Right hindlimb (tissue), 1 donor: ENCODE measurements around the gene SEPTIN14.
A peak's percentile ranks its signal among the peaks of the same experiment; 100 is the strongest.
"Not testable (repeated sequence)": the region's sequence is repeated elsewhere in the genome, so short reads cannot be mapped to it uniquely, and the experiment has no call there.

ENCODE experiments used
- DNase-seq: peaks from one replicate; pipeline ENCODE4 v3.0.0-alpha.2; 2018

SEPTIN14 gene

GRCh38 chr7:55862652-55863051 lies at the start of gene SEPTIN14:
TSS of gene SEPTIN14 (minus strand) at chr7:55862752. CDS start at chr7:55861996, 756 bp downstream.
- not testable (repeated sequence) for DNase-seq

GRCh38 chr7:55903985-55904759 lies 41.6 kb upstream of the SEPTIN14 start:
- DNase-seq, result no peak

- not testable (repeated sequence) for DNase-seq
These were observed 38.5 kb upstream of the SEPTIN14 start for GRCh38 chr7:55901059-55901458.

GRCh38 chr7:55898287-55898686 lies 35.7 kb upstream of the SEPTIN14 start:
- no peak for DNase-seq

- no peak for DNase-seq
These were observed 32.5 kb upstream of the SEPTIN14 start for GRCh38 chr7:55895021-55895420.

GRCh38 chr7:55893940-55894339 lies 31.4 kb upstream of the SEPTIN14 start:
- no peak for DNase-seq

- DNase-seq, result peak; percentile 33
These were observed 25.8 kb upstream of the SEPTIN14 start for GRCh38 chr7:55888378-55888777.

GRCh38 chr7:55887821-55888247 lies 25.3 kb upstream of the SEPTIN14 start:
- DNase-seq, result peak; percentile 24

- DNase-seq, result no peak
These were observed 21.8 kb upstream of the SEPTIN14 start for GRCh38 chr7:55884321-55884720.

GRCh38 chr7:55878691-55879090 lies 16.1 kb upstream of the SEPTIN14 start:
- DNase-seq, result no peak

GRCh38 chr7:55877308-55877707 lies 14.8 kb upstream of the SEPTIN14 start:
- no peak for DNase-seq

GRCh38 chr7:55873765-55874164 lies 11.2 kb upstream of the SEPTIN14 start:
- DNase-seq, result no peak

- DNase-seq, result no peak
These were observed 9.5 kb upstream of the SEPTIN14 start for GRCh38 chr7:55871932-55872485.

GRCh38 chr7:55868989-55869388 lies 6.4 kb upstream of the SEPTIN14 start:
- DNase-seq, result not testable (repeated sequence)

GRCh38 chr7:55845164-55845563 lies 17.4 kb downstream of the SEPTIN14 start:
- DNase-seq, result not testable (repeated sequence)

- DNase-seq, result no peak
These were observed 24.0 kb downstream of the SEPTIN14 start for GRCh38 chr7:55838595-55838994.

- DNase-seq, result no peak
These were observed 35.0 kb downstream of the SEPTIN14 start for GRCh38 chr7:55827577-55827976.

GRCh38 chr7:55818686-55819085 lies 43.9 kb downstream of the SEPTIN14 start:
- DNase-seq, result no peak

- not testable (repeated sequence) for DNase-seq
These were observed 65.3 kb downstream of the SEPTIN14 start for GRCh38 chr7:55797260-55797659.

- no peak for DNase-seq
These were observed 68.0 kb downstream of the SEPTIN14 start for GRCh38 chr7:55794527-55794926.

- DNase-seq, result no peak
These were observed 70.5 kb downstream of the SEPTIN14 start for GRCh38 chr7:55792048-55792447.

GRCh38 chr7:55787796-55788195 lies 74.8 kb downstream of the SEPTIN14 start:
- DNase-seq, result no peak

- DNase-seq, result no peak
These were observed 75.7 kb downstream of the SEPTIN14 start for GRCh38 chr7:55786901-55787300.

GRCh38 chr7:55785444-55785843 lies 77.1 kb downstream of the SEPTIN14 start:
- not testable (repeated sequence) for DNase-seq
